Mucosa of descending colon (tissue), 3 donors: ENCODE data around the gene BCL7A. TPM values are rescaled to one million over a fixed set of nuclear protein-coding genes. Genes with fewer than 3 reads are reported as not detected.

Experiments used
- ATAC-seq: fragments of 200-7000 bp; cut with Tn5 transposase; one replicate; pipeline ENCODE4 v1.9.1; 2020; ENCODE audit warnings: mild to moderate bottlenecking, moderate library complexity
- DNase-seq, 3 donors: peaks; one replicate each; pipeline ENCODE4 v3.0.0-alpha.2; 2020
- H3K36me3 ChIP-seq: fragments of 200-600 bp; one replicate; pipeline ENCODE4 v1.8.0; 2021; ENCODE audit warnings: low read depth, mild to moderate bottlenecking
- H3K4me1 ChIP-seq: fragments of 200-600 bp; one replicate; pipeline ENCODE4 v1.8.0; 2021; ENCODE audit warnings: low read depth, mild to moderate bottlenecking
- H3K4me3 ChIP-seq: fragments of 200-600 bp; one replicate; pipeline ENCODE4 v1.8.0; 2021; ENCODE audit warnings: mild to moderate bottlenecking
- H3K9me3 ChIP-seq: fragments of 200-600 bp; one replicate; pipeline ENCODE4 v1.8.0; 2021; ENCODE audit warnings: mild to moderate bottlenecking
- intact Hi-C, 2 donors: fragments of 100-400 bp; cut with DNase I in 1 of 2; cut with micrococcal nuclease in 1 of 2; formaldehyde crosslinking; loops; one replicate each; pipeline versions ENCODE4 v1.11.0 to v1.11.1; 2022; cut with DNase I, micrococcal nuclease
- total RNA-seq, 3 donors: library from RNA; stranded (reverse); fragmentation: NEBNext Ultra II Directional in 2 of 3; extraction: Animal tissue kit (Norgen Biotek cat#: 25700) in 2 of 3; gene quantifications; one replicate each; pipeline versions ENCODE4 v1.2.1 to v1.2.4, GENCODE V29; 2021 to 2023
- TF ChIP-seq, protein P1 (sequence below): fragments of 200-600 bp; IDR thresholded peaks from one replicate; pipeline ENCODE4 v1.8.0; 2022; ENCODE audit warnings: antibody characterized with exemption, mild to moderate bottlenecking
- donor health status: DM: no; HTN: no; CAD: no; lungs with moderate emphysema.
- donor health status: DM: no; HTN: no; CAD: no.
- donor health status: DM: no; HTN: yes; CAD: no.

Gene BCL7A
- total RNA-seq, 3 donors from 2014 or later = 5.2 to 11.6 (median 5.7) TPM

DNA sequence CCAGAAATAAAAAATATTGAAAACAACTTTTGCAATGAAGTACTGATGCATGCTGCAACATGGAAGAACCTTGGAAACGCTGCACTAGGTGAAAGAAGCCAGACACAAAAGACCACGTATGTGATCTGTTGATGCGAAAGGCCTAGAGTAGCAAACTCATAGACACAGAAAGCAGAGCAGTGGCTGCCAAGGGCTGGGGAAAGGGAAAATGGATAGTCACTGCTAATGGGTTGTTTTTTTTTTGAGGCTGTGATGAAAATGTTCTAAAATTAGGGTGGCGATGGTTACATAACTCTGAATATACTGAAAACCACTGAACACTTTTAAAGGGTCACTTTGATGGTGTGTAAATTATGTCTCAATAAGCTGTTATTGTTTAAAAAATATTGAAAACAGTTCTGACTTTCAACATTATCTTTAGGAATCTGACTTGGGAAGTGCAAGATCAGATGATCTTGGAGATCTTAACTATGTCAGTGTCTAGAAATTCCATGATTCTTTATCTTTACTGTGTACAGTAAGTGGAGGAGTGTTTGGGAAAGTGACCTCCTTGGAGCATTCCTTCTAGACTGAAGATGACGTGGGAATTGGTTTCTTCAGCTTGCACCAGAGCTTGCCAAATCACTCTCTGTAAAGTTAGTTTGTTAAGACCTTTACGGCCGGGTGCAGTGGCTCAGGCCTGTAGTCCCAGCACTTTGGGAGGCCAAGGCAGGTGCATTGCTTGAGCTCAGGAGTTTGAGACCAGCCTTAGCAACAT, 69.3 kb downstream of the BCL7A start:
- Histone ChIP-seq H3K4me1 (peaks cover 66% of the 10 kb centered on the region), H3K36me3 (no peaks in the 10 kb centered on the region), H3K9me3 (no peaks in the 10 kb centered on the region), H3K4me3 (no peak overlapping the region)
- TF ChIP-seq, protein P1, sequence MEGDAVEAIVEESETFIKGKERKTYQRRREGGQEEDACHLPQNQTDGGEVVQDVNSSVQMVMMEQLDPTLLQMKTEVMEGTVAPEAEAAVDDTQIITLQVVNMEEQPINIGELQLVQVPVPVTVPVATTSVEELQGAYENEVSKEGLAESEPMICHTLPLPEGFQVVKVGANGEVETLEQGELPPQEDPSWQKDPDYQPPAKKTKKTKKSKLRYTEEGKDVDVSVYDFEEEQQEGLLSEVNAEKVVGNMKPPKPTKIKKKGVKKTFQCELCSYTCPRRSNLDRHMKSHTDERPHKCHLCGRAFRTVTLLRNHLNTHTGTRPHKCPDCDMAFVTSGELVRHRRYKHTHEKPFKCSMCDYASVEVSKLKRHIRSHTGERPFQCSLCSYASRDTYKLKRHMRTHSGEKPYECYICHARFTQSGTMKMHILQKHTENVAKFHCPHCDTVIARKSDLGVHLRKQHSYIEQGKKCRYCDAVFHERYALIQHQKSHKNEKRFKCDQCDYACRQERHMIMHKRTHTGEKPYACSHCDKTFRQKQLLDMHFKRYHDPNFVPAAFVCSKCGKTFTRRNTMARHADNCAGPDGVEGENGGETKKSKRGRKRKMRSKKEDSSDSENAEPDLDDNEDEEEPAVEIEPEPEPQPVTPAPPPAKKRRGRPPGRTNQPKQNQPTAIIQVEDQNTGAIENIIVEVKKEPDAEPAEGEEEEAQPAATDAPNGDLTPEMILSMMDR = no peak
- DNase-seq = no peak
- intact Hi-C loops = no loop called here
- peak; percentile 7 for ATAC-seq

DNA sequence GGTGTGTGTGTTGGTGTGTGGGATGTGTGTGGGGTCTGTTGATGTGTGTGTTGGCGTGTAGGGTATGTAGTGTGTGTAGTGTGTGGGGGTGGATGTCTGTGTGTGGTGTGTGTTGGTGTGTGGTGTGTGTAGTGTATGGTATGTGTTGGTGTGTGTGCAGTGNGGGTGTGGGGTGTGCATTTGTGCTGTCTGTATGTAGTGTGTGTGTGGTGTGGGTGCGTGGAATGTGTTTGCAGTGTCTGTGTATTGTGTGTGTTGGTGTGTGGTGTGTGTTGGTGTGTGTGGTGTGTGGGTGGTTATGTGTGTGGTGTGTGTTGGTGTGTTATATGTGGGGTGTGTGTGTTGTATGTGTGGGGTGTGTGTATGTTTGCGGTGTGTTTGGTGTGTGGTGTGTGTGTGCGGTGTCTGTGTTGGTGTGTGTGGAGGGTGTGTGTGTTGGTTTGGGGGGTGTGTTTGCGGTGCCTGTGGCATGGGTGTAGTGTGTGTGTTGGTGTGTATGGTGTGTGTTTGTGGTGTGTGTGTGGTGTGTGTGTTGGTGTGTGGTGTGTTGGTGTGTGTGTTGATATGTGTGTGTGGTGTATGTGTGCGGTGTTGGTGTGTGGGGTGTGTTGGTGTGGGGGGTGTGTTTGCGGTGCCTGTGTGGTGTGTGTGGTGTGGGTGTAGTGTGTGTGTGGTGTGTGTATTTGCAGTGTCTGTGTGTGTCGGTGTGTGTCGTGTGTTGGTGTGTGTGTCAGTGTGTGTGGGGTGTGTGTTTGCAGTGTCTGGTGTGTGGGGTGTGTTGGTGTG, 71.6 kb downstream of the BCL7A start:
- ATAC-seq (no peak), DNase-seq (peak in 1 of 3 donors; percentile 22)
- Histone ChIP-seq H3K4me1 (peaks cover 66% of the 10 kb centered on the region), H3K4me3 (no peak overlapping the region), H3K9me3 (no peaks in the 10 kb centered on the region), H3K36me3 (no peaks in the 10 kb centered on the region)
- intact Hi-C loops = no loop called here
- TF ChIP-seq, protein P1 = no peak

DNA sequence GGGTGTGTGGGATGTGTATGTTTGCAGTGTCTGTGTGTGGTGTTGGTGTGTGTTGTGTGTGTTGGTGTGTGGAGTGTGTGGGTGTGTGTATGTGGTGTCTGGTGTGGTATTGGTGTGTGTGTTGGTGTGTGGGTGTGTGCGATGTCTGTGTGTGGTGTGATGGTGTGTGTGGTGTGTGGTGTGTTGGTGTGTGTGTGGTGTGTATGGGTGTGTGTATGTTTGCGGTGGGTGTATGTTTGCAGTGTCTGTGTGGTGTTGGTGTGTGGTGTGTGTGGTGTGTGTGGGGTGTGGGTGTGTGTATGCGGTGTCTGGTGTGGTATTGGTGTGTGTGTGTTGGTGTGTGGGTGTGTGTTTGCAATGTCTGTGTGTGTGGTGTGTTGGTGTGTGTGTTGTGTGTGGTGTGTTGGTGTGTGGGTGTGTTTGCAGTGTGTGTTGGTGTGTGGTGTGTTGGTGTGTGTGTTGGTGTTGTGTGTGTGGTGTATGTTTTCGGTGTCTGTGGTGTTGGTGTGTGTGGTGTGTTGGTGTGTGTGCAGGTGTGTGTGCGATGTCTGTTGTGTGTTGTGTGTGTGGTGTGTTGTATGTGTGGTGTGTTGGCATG, 72.6 kb downstream of the BCL7A start:
- H3K4me1 ChIP-seq = peaks cover 71% of the 10 kb centered on the region

DNA sequence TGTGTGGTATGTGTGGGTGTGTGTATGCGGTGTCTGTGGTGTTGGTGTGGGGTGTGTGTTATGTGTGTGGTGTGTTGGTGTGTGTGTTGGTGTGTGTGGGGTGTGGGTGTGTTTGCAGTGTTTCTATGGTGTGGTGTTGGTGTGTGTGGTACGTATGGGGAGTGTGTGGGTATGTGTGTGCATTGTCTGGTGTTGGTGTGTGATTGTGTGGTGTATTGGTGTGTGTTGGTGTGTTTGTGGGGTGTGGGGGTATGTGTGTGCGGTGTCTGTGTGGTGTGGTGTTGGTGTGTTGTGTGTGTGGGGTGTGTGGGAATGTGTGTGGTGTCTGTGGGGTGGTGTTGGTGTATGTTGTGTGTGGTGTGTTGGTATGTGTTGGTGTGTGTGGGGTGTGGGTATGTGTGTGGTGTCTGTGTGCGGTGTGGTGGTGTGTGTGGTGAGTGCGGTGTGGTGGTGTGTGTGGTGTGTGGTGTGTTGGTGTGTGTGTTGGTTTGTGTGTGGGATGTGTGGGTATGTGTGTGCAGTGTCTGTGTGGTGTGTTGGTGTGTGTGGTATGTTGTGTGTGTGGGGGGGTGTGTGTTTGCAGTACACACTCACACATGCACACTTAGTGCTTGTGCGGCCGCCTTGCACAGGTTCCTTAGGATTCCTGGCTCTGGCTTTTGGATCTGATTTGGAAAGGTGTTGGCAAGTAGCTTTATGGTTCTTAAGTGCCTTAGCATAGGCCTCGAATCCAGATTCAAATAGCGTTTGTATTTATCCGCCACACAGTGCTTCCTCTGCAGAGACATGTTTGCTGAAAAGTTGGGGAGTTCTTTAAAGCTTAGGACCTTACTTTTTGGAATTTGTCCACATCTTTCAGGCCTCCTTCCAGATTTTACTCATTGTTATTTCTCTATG, 73.3 kb downstream of the BCL7A start:
- Histone ChIP-seq H3K4me3 (no peak overlapping the region), H3K4me1 (peaks cover 71% of the 10 kb centered on the region), H3K36me3 (no peaks in the 10 kb centered on the region), H3K9me3 (no peaks in the 10 kb centered on the region)
- intact Hi-C loops = no loop called here
- TF ChIP-seq, protein P1 = no peak
- ATAC-seq (no peak), DNase-seq (peak in 1 of 3 donors; percentile 47)

More for the DNA sequence above, 72.6 kb downstream of the BCL7A start:
- Histone ChIP-seq H3K4me3 (no peak overlapping the region), H3K36me3 (no peaks in the 10 kb centered on the region), H3K9me3 (no peaks in the 10 kb centered on the region)
- TF ChIP-seq, protein P1 = no peak
- intact Hi-C loops = no loop called here
- ATAC-seq (no peak), DNase-seq (no peak)

DNA sequence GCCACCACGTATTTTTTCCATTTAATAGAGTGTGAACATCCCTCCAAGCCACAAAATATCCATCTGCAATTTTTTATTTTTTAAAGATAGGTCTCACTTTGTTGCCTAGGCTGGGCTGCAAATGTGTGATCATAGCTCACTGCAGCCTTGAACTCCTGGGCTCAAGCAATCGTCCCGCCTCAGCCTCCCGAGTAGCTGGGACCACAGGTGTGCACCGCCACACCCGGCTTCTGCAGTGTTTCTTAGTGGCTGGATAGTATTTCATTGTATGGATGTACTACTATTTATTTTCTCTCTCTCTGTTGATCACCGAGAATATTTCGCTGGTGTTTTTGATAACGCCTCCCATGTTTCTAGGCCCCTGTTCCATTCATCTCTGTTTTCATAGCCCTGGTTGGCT, 74.3 kb downstream of the BCL7A start:
- H3K36me3 ChIP-seq = no peaks in the 10 kb centered on the region
- H3K9me3 ChIP-seq = no peaks in the 10 kb centered on the region
- intact Hi-C loops = no loop called here
- TF ChIP-seq, protein P1 = no peak
- H3K4me3 ChIP-seq = no peak overlapping the region
- DNase-seq (peak in 1 of 3 donors; percentile 36), ATAC-seq (no peak)
- peaks cover 72% of the 10 kb centered on the region for H3K4me1 ChIP-seq
